Keratinocyte (primary cell): ENCODE measurements around the gene STN1. TPM values are rescaled to one million over a fixed set of nuclear protein-coding genes. Genes with fewer than 3 reads are reported as not detected.

Experiments used
- DNase-seq: peaks from one replicate; pipeline ENCODE4 v3.0.0-alpha.2; 2011; ENCODE audit warnings: low read depth, missing footprints, low spot score
- FAIRE-seq: peaks from 2 replicates; lab custom pipeline; 2011; peaks lifted over from hg19 to GRCh38; lab: Jason Lieb, UNC
- H2AFZ ChIP-seq: 2 replicates; pipeline ENCODE4 v1.6.0; 2012; ENCODE audit warnings: low read length, control low read depth, inconsistent platforms; ENCODE audit not compliant: control insufficient read depth
- H3K27ac ChIP-seq: 2 replicates; pipeline ENCODE4 v1.5.1; 2011; ENCODE audit warnings: low read length; ENCODE audit not compliant: control insufficient read depth, insufficient read depth
- H3K27me3 ChIP-seq: 3 replicates; pipeline ENCODE4 v1.6.0; 2011; ENCODE audit warnings: low read length; ENCODE audit not compliant: control insufficient read depth, insufficient read depth; ENCODE audit errors: extremely low read depth
- H3K36me3 ChIP-seq, 2 experiments: 2 replicates in 1 of 2; 3 replicates in 1 of 2; pipeline ENCODE4 v1.5.1; 2011; ENCODE audit warnings: low read length in 2 of 2, mild to moderate bottlenecking in 1 of 2; ENCODE audit not compliant: control insufficient read depth in 2 of 2, insufficient read depth in 2 of 2; ENCODE audit errors: extremely low read depth in 1 of 2
- H3K4me1 ChIP-seq: 3 replicates; pipeline ENCODE4 v1.5.1; 2011; ENCODE audit warnings: low read length; ENCODE audit not compliant: control insufficient read depth, insufficient read depth; ENCODE audit errors: extremely low read depth
- H3K4me2 ChIP-seq: 3 replicates; pipeline ENCODE4 v1.6.0; 2011; ENCODE audit warnings: low read depth, low read length; ENCODE audit not compliant: control insufficient read depth, insufficient read depth; ENCODE audit errors: extremely low read depth
- H3K4me3 ChIP-seq, 3 experiments: fragments of 200-600 bp in 1 of 3; sonication (generic) in 1 of 3; 2 replicates in 2 of 3; 3 replicates in 1 of 3; pipeline ENCODE4 v1.5.1; 2011 to 2016; ENCODE audit warnings: low read length in 3 of 3, mild to moderate bottlenecking in 3 of 3, control low read depth in 2 of 3, inconsistent platforms in 1 of 3, low read depth in 1 of 3, mixed read lengths in 1 of 3, mixed run types in 1 of 3, moderate library complexity in 1 of 3; ENCODE audit not compliant: control insufficient read depth in 2 of 3, insufficient read depth in 2 of 3; ENCODE audit errors: extremely low read depth in 1 of 3
- H3K79me2 ChIP-seq: 2 replicates; pipeline ENCODE4 v1.6.0; 2012; ENCODE audit warnings: low read length; ENCODE audit not compliant: control insufficient read depth, insufficient read depth
- H3K9ac ChIP-seq: 3 replicates; pipeline ENCODE4 v1.6.0; 2011; ENCODE audit warnings: low read length; ENCODE audit not compliant: control insufficient read depth, insufficient read depth; ENCODE audit errors: extremely low read depth
- H3K9me1 ChIP-seq: 3 replicates; pipeline ENCODE4 v1.6.0; 2011; ENCODE audit warnings: low read length; ENCODE audit not compliant: control insufficient read depth, insufficient read depth; ENCODE audit errors: extremely low read depth
- H3K9me3 ChIP-seq: 2 replicates; pipeline ENCODE4 v1.5.1; 2012; ENCODE audit warnings: low read depth, low read length; ENCODE audit not compliant: control insufficient read depth
- H4K20me1 ChIP-seq: 3 replicates; pipeline ENCODE4 v1.6.0; 2011; ENCODE audit warnings: low read length; ENCODE audit not compliant: control insufficient read depth, insufficient read depth; ENCODE audit errors: extremely low read depth
- CTCF ChIP-seq, 3 experiments: IDR thresholded peaks in 1 of 3; conservative IDR thresholded peaks in 1 of 3; optimal IDR thresholded peaks in 1 of 3; 2 replicates in 2 of 3; 3 replicates in 1 of 3; pipeline versions ENCODE3 to v1.5.1; 2011; ENCODE audit warnings: low read length in 3 of 3, mild to moderate bottlenecking in 3 of 3, moderate library complexity in 2 of 3, control low read depth in 1 of 3, inconsistent platforms in 1 of 3; ENCODE audit not compliant: insufficient read depth in 2 of 3; ENCODE audit errors: extremely low read depth in 1 of 3
- EZH2 ChIP-seq: IDR thresholded peaks from one replicate; pipeline ENCODE4 v1.6.1; 2012; ENCODE audit warnings: inconsistent platforms, mild to moderate bottlenecking, low read length, moderate library complexity
- dilution Hi-C: fragments of 300-500 bp; cut with MboI; formaldehyde crosslinking; loops from one replicate; pipeline ENCODE4 v1.7.0; 2020; ENCODE audit warnings: low sequenced_read_pairs; ENCODE audit not compliant: extremely low pct_ligation_motif_present
- polyA plus RNA-seq, 5 experiments: library from polyadenylated mRNA; depleted of rRNA in 3 of 5; stranded (reverse) in 3 of 5; stranded (forward) in 1 of 5; unstranded in 1 of 5; fragments of >200 nt; gene quantifications; 1 replicate in 1 of 5; 2 replicates in 3 of 5; 3 replicates in 1 of 5; pipeline versions ENCODE4 v1.2.1 to v1.2.3, GENCODE V29; 2011 to 2012; ENCODE audit warnings: missing spikeins in 2 of 5, low read depth in 1 of 5, low replicate concordance in 1 of 5

The STN1 gene
- polyA plus RNA-seq, 1 donor (not counting 4 experiments of a cell fraction or from before 2014, with no cell fraction given), result 29.0 TPM

GRCh38 chr10:103921248-103921647 is 3.3 kb upstream of the STN1 start:
- Histone ChIP-seq H3K4me3 (no peak overlapping the region), H2AFZ (no peak overlapping the region), H3K9me3 (no peaks in the 10 kb centered on the region), H3K9ac (no peak overlapping the region), H3K27me3 (no peaks in the 10 kb centered on the region), H4K20me1 (no peaks in the 10 kb centered on the region), H3K9me1 (no peaks in the 10 kb centered on the region), H3K27ac (no peak overlapping the region), H3K4me1 (peaks cover 35% of the 10 kb centered on the region), H3K79me2 (peaks cover 10% of the 10 kb centered on the region), H3K36me3 (no peaks in the 10 kb centered on the region), H3K4me2 (no peak overlapping the region)
- TF ChIP-seq CTCF (optimal IDR thresholded peaks at IDR 0.05 in 1 of 3, IDR thresholded peaks at IDR 0.05 in 1 of 3, conservative IDR thresholded peaks at IDR 0.05 in 1 of 3; ENCODE audit: extremely low read depth in 1 of 3, insufficient read depth in 2 of 3, low read length in 3 of 3) (no peak), EZH2 (no peak)
- dilution Hi-C loops, result no loop called here
- FAIRE-seq (no peak), DNase-seq (no peak)

GRCh38 chr10:103919648-103920025 is 1.7 kb upstream of the STN1 start:
- Histone ChIP-seq H3K9me3 (peaks cover 6% of the 10 kb centered on the region), H3K4me3 (no peak overlapping the region), H3K4me1 (peaks cover 42% of the 10 kb centered on the region), H3K9me1 (no peaks in the 10 kb centered on the region), H3K79me2 (peaks cover 23% of the 10 kb centered on the region), H3K27ac (no peak overlapping the region), H2AFZ (no peak overlapping the region), H3K36me3 (peaks cover 0 to 5% of the 10 kb centered on the region in 2 experiments), H3K9ac (no peak overlapping the region), H3K4me2 (no peak overlapping the region), H4K20me1 (no peaks in the 10 kb centered on the region), H3K27me3 (no peaks in the 10 kb centered on the region)
- TF ChIP-seq EZH2, result no peak
- no peak for TF ChIP-seq CTCF (optimal IDR thresholded peaks at IDR 0.05 in 1 of 3, IDR thresholded peaks at IDR 0.05 in 1 of 3, conservative IDR thresholded peaks at IDR 0.05 in 1 of 3; ENCODE audit: extremely low read depth in 1 of 3, insufficient read depth in 2 of 3, low read length in 3 of 3)
- dilution Hi-C loops, result no loop called here
- no peak for DNase-seq
- no peak for FAIRE-seq
